ENCODE results near the gene CLPX.
"Not testable (repeated sequence)": the region's sequence is repeated elsewhere in the genome, so short reads cannot be mapped to it uniquely, and the experiment has no call there.

CLPX gene

GRCh38 chr15:65175511-65175910 is 9.6 kb downstream of the CLPX start:
- in situ Hi-C loops (cut with HindIII; ENCODE audit: low sequenced_read_pairs) = no loop called here

- in situ Hi-C loops (cut with HindIII; ENCODE audit: low sequenced_read_pairs) = no loop called here
Observed at GRCh38 chr15:65174509-65174908, 10.6 kb downstream of the CLPX start.

- in situ Hi-C loops (cut with HindIII; ENCODE audit: low sequenced_read_pairs) = no loop called here
Observed at GRCh38 chr15:65172531-65172930, 12.6 kb downstream of the CLPX start.

GRCh38 chr15:65171428-65171827 is 13.7 kb downstream of the CLPX start:
- in situ Hi-C loops (cut with HindIII; ENCODE audit: low sequenced_read_pairs) = no loop called here

- in situ Hi-C loops (cut with HindIII; ENCODE audit: low sequenced_read_pairs) = no loop called here
Observed at GRCh38 chr15:65165875-65166274, 19.3 kb downstream of the CLPX start.

- in situ Hi-C loops (cut with HindIII; ENCODE audit: low sequenced_read_pairs) = no loop called here
Observed at GRCh38 chr15:65164139-65164538, 21.0 kb downstream of the CLPX start.

GRCh38 chr15:65163041-65163440 is 22.1 kb downstream of the CLPX start:
- in situ Hi-C loops (cut with HindIII; ENCODE audit: low sequenced_read_pairs) = no loop called here

- in situ Hi-C loops (cut with HindIII; ENCODE audit: low sequenced_read_pairs) = no loop called here
Observed at GRCh38 chr15:65156692-65157091, 28.4 kb downstream of the CLPX start.

GRCh38 chr15:65154720-65155119 is 30.4 kb downstream of the CLPX start:
- in situ Hi-C loops (cut with HindIII; ENCODE audit: low sequenced_read_pairs) = no loop called here

DNA sequence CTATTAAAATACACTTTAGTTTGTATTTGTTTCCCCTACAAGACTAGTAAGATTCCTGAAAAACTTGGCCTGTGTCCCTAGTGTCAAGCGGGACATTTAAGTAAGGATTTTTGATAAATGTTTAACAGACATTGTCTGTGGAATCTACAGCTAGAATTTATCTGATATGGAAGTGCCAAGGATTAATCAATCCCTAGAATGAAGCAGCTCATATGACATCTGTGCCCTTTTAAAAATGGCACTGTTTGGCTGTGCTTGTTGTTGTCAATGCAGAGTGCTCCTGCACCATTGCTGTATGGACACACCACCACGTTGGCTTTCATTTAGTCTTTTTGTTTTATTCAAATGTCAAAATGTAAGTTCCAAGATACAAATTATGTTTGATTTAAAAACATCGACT is 37.2 kb downstream of the CLPX start:
- in situ Hi-C loops (cut with HindIII; ENCODE audit: low sequenced_read_pairs) = no loop called here

GRCh38 chr15:65146438-65146837 is 38.7 kb downstream of the CLPX start:
- in situ Hi-C loops (cut with HindIII; ENCODE audit: low sequenced_read_pairs) = no loop called here

DNA sequence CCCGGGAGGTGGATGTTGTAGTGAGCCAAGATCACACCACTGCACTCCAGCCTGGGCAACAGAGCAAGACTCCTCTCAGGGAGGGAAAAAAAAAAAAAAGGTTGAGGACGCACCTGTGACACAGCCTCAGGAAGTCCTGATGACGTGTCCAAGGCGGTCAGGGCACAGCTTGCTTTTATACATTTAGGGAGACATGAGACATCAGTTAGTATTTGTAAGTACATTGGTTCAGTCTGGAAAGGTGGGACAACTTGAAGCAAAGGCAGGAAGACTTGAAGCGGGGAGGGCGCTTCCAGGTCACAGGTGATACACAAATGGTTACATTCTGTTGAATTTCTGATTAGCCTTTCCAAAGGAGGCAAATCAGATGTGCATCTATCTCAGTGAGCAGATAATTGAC is 46.5 kb downstream of the CLPX start:
- in situ Hi-C loops (cut with HindIII; ENCODE audit: low sequenced_read_pairs) = not testable (repeated sequence)

- in situ Hi-C loops (cut with HindIII; ENCODE audit: low sequenced_read_pairs) = not testable (repeated sequence)
Observed at GRCh38 chr15:65137893-65138292, 47.2 kb downstream of the CLPX start.

GRCh38 chr15:65137089-65137488 is 48.1 kb downstream of the CLPX start:
- in situ Hi-C loops (cut with HindIII; ENCODE audit: low sequenced_read_pairs) = not testable (repeated sequence)

DNA sequence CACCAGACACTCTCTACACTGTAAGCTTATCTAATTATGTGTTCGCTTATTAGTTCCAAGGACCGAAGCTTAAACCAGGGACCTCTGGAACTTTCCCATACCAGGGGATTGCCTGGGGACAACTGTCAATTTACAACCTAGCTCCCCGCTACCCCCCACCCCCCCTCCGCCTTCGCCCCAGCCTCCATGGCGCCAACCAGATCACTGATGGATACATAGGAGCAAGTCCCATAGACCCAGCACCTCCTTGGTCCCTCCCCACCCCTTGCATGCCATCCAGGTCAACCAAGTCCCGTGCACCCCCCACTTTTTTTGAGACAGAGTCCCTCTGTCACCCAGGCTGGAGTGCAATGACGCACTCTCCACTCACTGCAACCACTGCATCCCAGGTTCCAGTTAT is 50.6 kb downstream of the CLPX start:
- in situ Hi-C loops (cut with HindIII; ENCODE audit: low sequenced_read_pairs) = no loop called here

- in situ Hi-C loops (cut with HindIII; ENCODE audit: low sequenced_read_pairs) = no loop called here
Observed at GRCh38 chr15:65133548-65134200, 51.5 kb downstream of the CLPX start, which contains the start of gene PDCD7. Gene PDCD7, minus strand, starts transcription at chr15:65133808. Its CDS starts 27 bp downstream, at chr15:65133781.

- in situ Hi-C loops (cut with HindIII; ENCODE audit: low sequenced_read_pairs) = no loop called here
Observed at GRCh38 chr15:65132878-65133547, 52.1 kb downstream of the CLPX start.

- in situ Hi-C loops (cut with HindIII; ENCODE audit: low sequenced_read_pairs) = no loop called here
Observed at GRCh38 chr15:65130941-65131340, 54.2 kb downstream of the CLPX start.

DNA sequence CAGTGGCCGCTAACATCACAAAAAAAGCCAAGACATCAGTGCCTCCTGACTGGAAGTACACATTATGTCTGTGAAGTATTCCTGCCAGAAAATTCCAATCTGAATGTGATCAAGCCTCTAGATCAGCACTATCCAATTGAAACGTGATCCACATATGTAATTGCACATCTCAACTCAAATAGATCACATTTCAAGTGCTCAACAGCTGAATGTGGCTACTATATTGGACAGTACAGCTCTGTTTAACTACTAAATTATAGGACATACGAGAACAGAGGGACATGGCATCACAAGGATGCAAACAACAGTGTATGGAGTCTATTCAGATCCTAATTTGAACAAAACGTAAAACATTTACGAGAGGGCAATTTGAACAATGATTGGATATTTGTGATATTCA is 69.6 kb downstream of the CLPX start:
- in situ Hi-C loops (cut with HindIII; ENCODE audit: low sequenced_read_pairs) = no loop called here

DNA sequence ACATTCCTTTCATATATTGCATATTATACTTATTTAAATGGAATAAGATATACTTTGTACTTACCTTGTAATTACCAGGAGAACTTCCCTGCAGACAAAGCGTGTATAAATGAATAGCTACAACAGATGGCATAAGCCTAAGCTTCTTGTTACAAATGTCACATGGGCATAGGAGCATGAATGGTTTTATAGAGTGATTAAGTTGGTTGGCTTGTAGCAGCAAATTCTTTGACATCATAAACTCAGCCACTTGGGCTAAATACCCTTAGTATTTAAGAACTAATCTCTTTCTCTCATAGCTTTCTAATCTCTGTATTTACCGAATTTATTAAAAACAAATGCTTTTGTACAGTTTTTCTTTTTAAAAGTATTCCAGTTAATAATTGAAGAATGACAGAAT is 70.1 kb downstream of the CLPX start, which contains the start of gene UBAP1L:
UBAP1L (minus strand) TSS at position 115 of the 400 bp plus-strand sequence. CDS start 8,985 bp downstream, outside the sequence.
- in situ Hi-C loops (cut with HindIII; ENCODE audit: low sequenced_read_pairs) = no loop called here

- in situ Hi-C loops (cut with HindIII; ENCODE audit: low sequenced_read_pairs) = no loop called here
Observed at GRCh38 chr15:65110676-65111292, 74.4 kb downstream of the CLPX start.

DNA sequence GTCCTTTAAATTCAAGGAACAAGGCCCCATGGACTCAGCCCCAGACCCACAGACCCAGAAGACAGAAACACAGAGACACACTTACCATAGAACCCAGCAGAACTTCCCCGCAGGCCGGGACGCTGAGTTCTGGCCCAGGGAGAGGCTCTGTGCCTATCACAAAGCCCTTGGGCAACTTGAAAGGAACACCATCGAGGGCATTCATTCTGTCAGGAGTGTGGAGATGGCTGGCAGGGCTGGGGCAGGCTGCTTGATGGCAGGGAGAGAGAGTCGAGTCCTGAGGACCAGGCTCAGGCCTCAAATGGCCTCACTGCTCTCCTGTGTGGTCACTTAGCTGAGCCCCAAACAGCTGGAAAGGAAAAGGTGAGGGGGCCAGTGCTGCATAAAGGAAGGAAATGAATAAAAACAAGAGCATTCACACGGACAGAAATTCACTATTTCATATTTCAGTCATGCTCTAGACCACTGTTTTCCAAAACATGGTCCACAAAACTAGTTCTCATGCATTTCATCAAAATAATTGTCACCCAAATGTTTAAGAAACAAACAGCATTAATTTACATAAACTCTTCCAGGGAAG is 79.0 kb downstream of the CLPX start:
- in situ Hi-C loops (cut with HindIII; ENCODE audit: low sequenced_read_pairs) = no loop called here

Measured in DLD1 (cell line).